Prostate gland (tissue), 2 donors: Measurements from ENCODE around the gene MIOS.

Experiments
- POLR2A ChIP-seq: fragments of 450-650 bp; IDR thresholded peaks from one replicate; pipeline ENCODE4 v1.6.1; 2016; ENCODE audit warnings: antibody characterized with exemption, mild to moderate bottlenecking
- POLR2AphosphoS5 ChIP-seq: sonication (generic); formaldehyde crosslinking; IDR thresholded peaks from one replicate; pipeline ENCODE4 v1.6.1; 2017; ENCODE audit warnings: antibody characterized with exemption
- TF ChIP-seq, protein P1 (sequence below), 4 experiments: fragments of 200-600 bp in 2 of 4; fragments of 450-650 bp in 2 of 4; sonication (generic) in 2 of 4; IDR thresholded peaks; 1 replicate in 3 of 4; 2 replicates in 1 of 4; pipeline ENCODE4 v1.5.1; 2016 to 2019; ENCODE audit warnings: antibody characterized with exemption in 4 of 4, mild to moderate bottlenecking in 2 of 4, moderate library complexity in 2 of 4

DNA sequence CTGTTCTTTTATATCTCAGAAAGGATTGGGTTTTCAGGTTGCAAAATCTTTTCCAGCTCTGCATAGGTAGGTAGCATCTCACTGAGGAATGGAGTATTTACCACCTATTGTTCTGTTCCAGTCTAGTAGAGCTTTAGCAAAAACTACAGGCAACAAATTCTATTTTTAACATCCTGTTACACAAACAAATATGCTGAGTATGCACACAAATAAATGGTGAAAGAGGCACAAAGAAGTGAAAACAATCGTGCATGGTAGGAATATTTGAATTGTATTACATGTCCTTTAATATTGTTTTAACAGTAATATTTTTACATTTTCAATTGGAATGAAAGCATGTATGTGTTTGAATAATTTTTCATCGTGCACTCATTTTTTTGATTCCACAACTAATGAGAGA is 14.5 kb upstream of the MIOS start:
- TF ChIP-seq, protein P1, sequence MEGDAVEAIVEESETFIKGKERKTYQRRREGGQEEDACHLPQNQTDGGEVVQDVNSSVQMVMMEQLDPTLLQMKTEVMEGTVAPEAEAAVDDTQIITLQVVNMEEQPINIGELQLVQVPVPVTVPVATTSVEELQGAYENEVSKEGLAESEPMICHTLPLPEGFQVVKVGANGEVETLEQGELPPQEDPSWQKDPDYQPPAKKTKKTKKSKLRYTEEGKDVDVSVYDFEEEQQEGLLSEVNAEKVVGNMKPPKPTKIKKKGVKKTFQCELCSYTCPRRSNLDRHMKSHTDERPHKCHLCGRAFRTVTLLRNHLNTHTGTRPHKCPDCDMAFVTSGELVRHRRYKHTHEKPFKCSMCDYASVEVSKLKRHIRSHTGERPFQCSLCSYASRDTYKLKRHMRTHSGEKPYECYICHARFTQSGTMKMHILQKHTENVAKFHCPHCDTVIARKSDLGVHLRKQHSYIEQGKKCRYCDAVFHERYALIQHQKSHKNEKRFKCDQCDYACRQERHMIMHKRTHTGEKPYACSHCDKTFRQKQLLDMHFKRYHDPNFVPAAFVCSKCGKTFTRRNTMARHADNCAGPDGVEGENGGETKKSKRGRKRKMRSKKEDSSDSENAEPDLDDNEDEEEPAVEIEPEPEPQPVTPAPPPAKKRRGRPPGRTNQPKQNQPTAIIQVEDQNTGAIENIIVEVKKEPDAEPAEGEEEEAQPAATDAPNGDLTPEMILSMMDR (IDR thresholded peaks at IDR 0.05) = no peak
- TF ChIP-seq POLR2A (no peak), POLR2AphosphoS5 (no peak)
